GM23338 (cell line): ENCODE data around the gene NTRK3. TPM values are rescaled to one million over a fixed set of nuclear protein-coding genes. Genes with fewer than 3 reads are reported as not detected.

ENCODE experiments used
- ATAC-seq: fragments of 200-7000 bp; cut with Tn5 transposase; 3 replicates; pipeline ENCODE4 v1.9.1; 2020
- DNase-seq: peaks from one replicate; pipeline ENCODE4 v3.0.0-alpha.2; 2015; ENCODE audit warnings: low spot score
- H2AFZ ChIP-seq: fragments of 200-600 bp; sonication (generic); 2 replicates; pipeline ENCODE4 v1.8.0; 2016; ENCODE audit warnings: antibody characterized with exemption, mild to moderate bottlenecking, moderate library complexity
- H3F3A ChIP-seq: fragments of 200-600 bp; sonication (generic); replicated peaks from 2 replicates; pipeline ENCODE4 v1.8.0; 2017; ENCODE audit warnings: antibody characterized with exemption, mixed run types, low read depth
- H3K27ac ChIP-seq: fragments of 200-600 bp; sonication (generic); 2 replicates; pipeline ENCODE4 v1.6.1; 2016; ENCODE audit warnings: low read depth
- H3K27me3 ChIP-seq: fragments of 200-600 bp; sonication (generic); 2 replicates; pipeline ENCODE4 v1.8.0; 2016; ENCODE audit warnings: mild to moderate bottlenecking, mixed run types, moderate library complexity; ENCODE audit not compliant: insufficient read depth
- H3K36me3 ChIP-seq: fragments of 200-600 bp; sonication (generic); 2 replicates; pipeline ENCODE4 v1.8.0; 2016; ENCODE audit warnings: mild to moderate bottlenecking; ENCODE audit not compliant: insufficient read depth
- H3K4me1 ChIP-seq: fragments of 200-600 bp; sonication (generic); 2 replicates; pipeline ENCODE4 v1.8.0; 2016; ENCODE audit warnings: mild to moderate bottlenecking, moderate library complexity; ENCODE audit not compliant: insufficient read depth
- H3K4me2 ChIP-seq: fragments of 200-600 bp; sonication (generic); 2 replicates; pipeline ENCODE4 v1.7.1; 2017; ENCODE audit warnings: mixed run types
- H3K4me3 ChIP-seq: fragments of 200-600 bp; sonication (generic); 2 replicates; pipeline ENCODE4 v1.6.1; 2016; ENCODE audit warnings: mixed run types
- H3K79me2 ChIP-seq: fragments of 200-600 bp; sonication (generic); replicated peaks from 2 replicates; pipeline ENCODE4 v1.8.0; 2017; ENCODE audit warnings: mild to moderate bottlenecking; ENCODE audit not compliant: insufficient read depth
- H3K9me2 ChIP-seq: fragments of 200-600 bp; sonication (generic); 2 replicates; pipeline ENCODE4 v1.8.0; 2017; ENCODE audit not compliant: insufficient read depth
- H4K20me1 ChIP-seq: fragments of 200-600 bp; sonication (generic); replicated peaks from 2 replicates; pipeline ENCODE4 v1.8.0; 2017; ENCODE audit warnings: mild to moderate bottlenecking; ENCODE audit not compliant: insufficient read depth
- H3K27ac Mint-ChIP-seq: 2 replicates; pipeline ENCODE4 v1.8.0; 2020; ENCODE audit warnings: inconsistent platforms, mild to moderate bottlenecking, moderate library complexity, mixed read lengths
- H3K27me3 Mint-ChIP-seq: 3 replicates; pipeline ENCODE4 v1.8.0; 2022; ENCODE audit warnings: low read depth, mild to moderate bottlenecking, moderate library complexity, mixed read lengths, inconsistent platforms; ENCODE audit not compliant: insufficient read depth, poor library complexity
- H3K36me3 Mint-ChIP-seq: 3 replicates; pipeline ENCODE4 v1.8.0; 2021; ENCODE audit warnings: low read depth, mild to moderate bottlenecking, inconsistent platforms, moderate library complexity, mixed read lengths
- H3K4me1 Mint-ChIP-seq: 3 replicates; pipeline ENCODE4 v1.8.0; 2020; ENCODE audit warnings: mild to moderate bottlenecking, inconsistent platforms, mixed read lengths
- H3K4me3 Mint-ChIP-seq: 3 replicates; pipeline ENCODE4 v1.8.0; 2021; ENCODE audit warnings: moderate library complexity, mild to moderate bottlenecking, inconsistent platforms, mixed read lengths
- H3K9me3 Mint-ChIP-seq: 3 replicates; pipeline ENCODE4 v1.8.0; 2020; ENCODE audit warnings: moderate library complexity, mild to moderate bottlenecking, inconsistent platforms, mixed read lengths
- CREB1 ChIP-seq: fragments of 250-450 bp; sonication (Bioruptor Pico); IDR thresholded peaks from 2 replicates; pipeline ENCODE4 v1.5.0; 2020; ENCODE audit warnings: low read depth, mild to moderate bottlenecking, moderate library complexity
- EZH2 ChIP-seq: fragments of 200-600 bp; sonication (generic); IDR thresholded peaks from one replicate; pipeline ENCODE4 v1.8.0; 2017; ENCODE audit warnings: antibody characterized with exemption, mild to moderate bottlenecking, low read depth; ENCODE audit not compliant: unreplicated experiment
- EZH2phosphoT487 ChIP-seq: fragments of 200-600 bp; sonication (generic); IDR thresholded peaks from one replicate; pipeline ENCODE4 v1.8.1; 2018; ENCODE audit warnings: antibody characterized with exemption; ENCODE audit not compliant: unreplicated experiment
- POLR2AphosphoS5 ChIP-seq: IDR thresholded peaks from 2 replicates; pipeline ENCODE4 v1.6.1; 2016; ENCODE audit warnings: antibody characterized with exemption, low read depth
- STAT1 ChIP-seq: IDR thresholded peaks from one replicate; pipeline ENCODE4 v1.6.1; 2016; ENCODE audit warnings: antibody characterized with exemption; ENCODE audit not compliant: unreplicated experiment
- ZNF331 ChIP-seq: fragments of 250-450 bp; sonication (Bioruptor Pico); IDR thresholded peaks from 2 replicates; pipeline ENCODE4 v1.5.0; 2020; ENCODE audit warnings: low read depth, mild to moderate bottlenecking, moderate library complexity
- polyA plus RNA-seq: library from polyadenylated mRNA; unstranded; fragments of >200 nt; fragmentation: Nextera tagmentation; extraction: Ambion mirVana; gene quantifications from 2 replicates; pipeline ENCODE4 v1.2.1, GENCODE V29; 2016
- total RNA-seq: library from RNA; depleted of rRNA; stranded (reverse); fragments of >200 nt; shearing (Covaris generic); gene quantifications from 2 replicates; pipeline ENCODE4 v1.2.3, GENCODE V29; 2014
- TF ChIP-seq, protein P1 (sequence below), 2 experiments: fragments of 200-600 bp in 1 of 2; sonication (generic) in 1 of 2; conservative IDR thresholded peaks; 2 replicates each; pipeline versions ENCODE4 v1.5.1 to v1.6.1; 2016 to 2017; ENCODE audit warnings: antibody characterized with exemption in 2 of 2, low read depth in 2 of 2, mild to moderate bottlenecking in 2 of 2, moderate library complexity in 1 of 2
- TF ChIP-seq, protein P2 (sequence below): fragments of 250-450 bp; sonication (Bioruptor Pico); IDR thresholded peaks from 2 replicates; pipeline ENCODE4 v1.5.0; 2020; ENCODE audit warnings: mild to moderate bottlenecking, moderate library complexity
- TF ChIP-seq, protein P3 (sequence below): IDR thresholded peaks from one replicate; pipeline ENCODE4 v1.6.1; 2018; ENCODE audit warnings: antibody characterized with exemption; ENCODE audit not compliant: unreplicated experiment

The NTRK3 gene
- total and polyA plus RNA-seq, 2 experiments from 2014 or later = 3.1 to 5.3 TPM

DNA sequence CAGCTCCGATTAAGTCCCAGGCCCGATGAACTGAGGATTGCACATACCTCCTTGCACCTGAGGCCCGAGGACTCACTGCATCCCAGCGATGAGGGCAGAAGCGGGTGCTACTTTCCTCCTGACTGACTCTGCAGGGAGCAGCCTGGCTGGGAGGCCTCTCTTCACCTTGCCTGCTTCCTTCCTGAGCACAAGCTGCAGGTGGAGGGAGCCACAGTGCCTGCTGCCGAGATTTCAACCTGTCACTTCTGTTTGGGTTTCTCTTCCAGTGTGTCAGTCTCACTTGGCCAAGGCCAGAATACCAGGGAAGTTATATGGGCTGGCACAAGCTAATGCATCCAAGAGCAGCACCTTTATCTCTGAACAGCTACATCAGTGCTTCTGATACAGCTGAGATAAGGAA, 185.4 kb downstream of the NTRK3 start (continued):
- TF ChIP-seq, protein P1, sequence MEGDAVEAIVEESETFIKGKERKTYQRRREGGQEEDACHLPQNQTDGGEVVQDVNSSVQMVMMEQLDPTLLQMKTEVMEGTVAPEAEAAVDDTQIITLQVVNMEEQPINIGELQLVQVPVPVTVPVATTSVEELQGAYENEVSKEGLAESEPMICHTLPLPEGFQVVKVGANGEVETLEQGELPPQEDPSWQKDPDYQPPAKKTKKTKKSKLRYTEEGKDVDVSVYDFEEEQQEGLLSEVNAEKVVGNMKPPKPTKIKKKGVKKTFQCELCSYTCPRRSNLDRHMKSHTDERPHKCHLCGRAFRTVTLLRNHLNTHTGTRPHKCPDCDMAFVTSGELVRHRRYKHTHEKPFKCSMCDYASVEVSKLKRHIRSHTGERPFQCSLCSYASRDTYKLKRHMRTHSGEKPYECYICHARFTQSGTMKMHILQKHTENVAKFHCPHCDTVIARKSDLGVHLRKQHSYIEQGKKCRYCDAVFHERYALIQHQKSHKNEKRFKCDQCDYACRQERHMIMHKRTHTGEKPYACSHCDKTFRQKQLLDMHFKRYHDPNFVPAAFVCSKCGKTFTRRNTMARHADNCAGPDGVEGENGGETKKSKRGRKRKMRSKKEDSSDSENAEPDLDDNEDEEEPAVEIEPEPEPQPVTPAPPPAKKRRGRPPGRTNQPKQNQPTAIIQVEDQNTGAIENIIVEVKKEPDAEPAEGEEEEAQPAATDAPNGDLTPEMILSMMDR (conservative IDR thresholded peaks at IDR 0.05; ENCODE audit: low read depth in 2 of 2) = no peak
- no peak for TF ChIP-seq EZH2phosphoT487

DNA sequence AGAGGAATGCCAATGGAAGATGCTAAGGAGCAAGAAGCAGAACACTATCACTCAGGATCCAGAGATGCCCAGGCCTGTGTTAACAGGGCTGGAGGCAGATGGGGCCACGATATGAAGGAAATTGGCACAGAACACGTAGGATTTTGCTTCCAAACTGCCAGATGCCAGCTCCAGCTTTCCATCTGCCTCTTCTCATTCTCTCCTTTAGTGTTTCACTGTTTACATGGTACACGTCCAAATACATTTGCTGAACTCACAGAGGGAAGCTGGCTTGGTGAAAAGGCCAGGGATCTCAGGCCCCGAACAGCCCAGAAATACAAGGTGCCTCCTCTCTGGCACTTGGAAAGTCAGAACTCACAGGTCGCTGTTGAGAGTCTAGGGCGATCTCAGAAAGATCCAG, 187.0 kb downstream of the NTRK3 start:
- Histone ChIP-seq H3K79me2 (no peaks in the 10 kb centered on the region), H3K27me3 (no peaks in the 10 kb centered on the region), H3F3A (no peaks in the 10 kb centered on the region), H2AFZ (no peak overlapping the region), H3K27ac (no peak overlapping the region), H3K4me2 (no peak overlapping the region), H3K4me1 (peaks cover 13% of the 10 kb centered on the region; the same call in 1 of the 2 replicates), H4K20me1 (no peaks in the 10 kb centered on the region), H3K36me3 (no peaks in the 10 kb centered on the region), H3K9me2 (peaks cover 25% of the 10 kb centered on the region), H3K4me3 (no peak overlapping the region)
- Mint-ChIP-seq H3K36me3 (no peaks in the 10 kb centered on the region), H3K4me3 (no peak overlapping the region), H3K27ac (no peak overlapping the region), H3K27me3 (no peaks in the 10 kb centered on the region), H3K4me1 (peaks cover 43% of the 10 kb centered on the region), H3K9me3 (no peaks in the 10 kb centered on the region)
- DNase-seq (no peak), ATAC-seq (no peak)
- no peak for TF ChIP-seq EZH2phosphoT487

DNA sequence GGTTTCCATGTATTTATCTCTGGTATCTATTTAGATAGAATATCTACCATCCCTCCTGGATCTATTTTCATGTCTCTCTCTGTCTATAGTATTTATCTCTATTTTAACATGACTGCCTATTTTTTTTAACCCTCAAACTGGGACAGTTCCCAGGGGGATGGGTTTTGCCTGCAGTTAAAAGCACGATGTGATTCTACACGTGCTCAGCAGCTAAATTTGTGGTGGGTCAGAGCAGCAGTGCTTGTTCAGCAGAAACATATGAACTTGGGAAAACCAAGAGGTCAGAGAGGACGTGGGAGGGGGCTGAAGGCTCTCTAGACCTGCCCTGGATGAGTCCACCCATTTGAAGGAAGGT, 189.2 kb downstream of the NTRK3 start:
- H3K36me3 ChIP-seq = no peaks in the 10 kb centered on the region
- no peak overlapping the region for H3K4me2 ChIP-seq
- H4K20me1 ChIP-seq = no peaks in the 10 kb centered on the region
- Mint-ChIP-seq H3K4me1 (peaks cover 26% of the 10 kb centered on the region), H3K27me3 (no peaks in the 10 kb centered on the region), H3K27ac (no peak overlapping the region), H3K4me3 (no peak overlapping the region), H3K9me3 (no peaks in the 10 kb centered on the region), H3K36me3 (no peaks in the 10 kb centered on the region)
- peaks cover 2% of the 10 kb centered on the region; the same call in 1 of the 2 replicates for H3K4me1 ChIP-seq
- no peak overlapping the region for H2AFZ ChIP-seq
- H3K4me3 ChIP-seq = no peak overlapping the region
- ATAC-seq (no peak), DNase-seq (no peak)
- no peaks in the 10 kb centered on the region for H3K27me3 ChIP-seq
- H3K79me2 ChIP-seq = no peaks in the 10 kb centered on the region
- no peak overlapping the region for H3K27ac ChIP-seq
- no peaks in the 10 kb centered on the region for H3F3A ChIP-seq
- H3K9me2 ChIP-seq = peaks cover 33% of the 10 kb centered on the region
- TF ChIP-seq ZNF331 = no peak
- no peak for TF ChIP-seq EZH2
- TF ChIP-seq CREB1 (CRISPR knock-in tag) = no peak
- no peak for TF ChIP-seq POLR2AphosphoS5
- TF ChIP-seq, protein P2, sequence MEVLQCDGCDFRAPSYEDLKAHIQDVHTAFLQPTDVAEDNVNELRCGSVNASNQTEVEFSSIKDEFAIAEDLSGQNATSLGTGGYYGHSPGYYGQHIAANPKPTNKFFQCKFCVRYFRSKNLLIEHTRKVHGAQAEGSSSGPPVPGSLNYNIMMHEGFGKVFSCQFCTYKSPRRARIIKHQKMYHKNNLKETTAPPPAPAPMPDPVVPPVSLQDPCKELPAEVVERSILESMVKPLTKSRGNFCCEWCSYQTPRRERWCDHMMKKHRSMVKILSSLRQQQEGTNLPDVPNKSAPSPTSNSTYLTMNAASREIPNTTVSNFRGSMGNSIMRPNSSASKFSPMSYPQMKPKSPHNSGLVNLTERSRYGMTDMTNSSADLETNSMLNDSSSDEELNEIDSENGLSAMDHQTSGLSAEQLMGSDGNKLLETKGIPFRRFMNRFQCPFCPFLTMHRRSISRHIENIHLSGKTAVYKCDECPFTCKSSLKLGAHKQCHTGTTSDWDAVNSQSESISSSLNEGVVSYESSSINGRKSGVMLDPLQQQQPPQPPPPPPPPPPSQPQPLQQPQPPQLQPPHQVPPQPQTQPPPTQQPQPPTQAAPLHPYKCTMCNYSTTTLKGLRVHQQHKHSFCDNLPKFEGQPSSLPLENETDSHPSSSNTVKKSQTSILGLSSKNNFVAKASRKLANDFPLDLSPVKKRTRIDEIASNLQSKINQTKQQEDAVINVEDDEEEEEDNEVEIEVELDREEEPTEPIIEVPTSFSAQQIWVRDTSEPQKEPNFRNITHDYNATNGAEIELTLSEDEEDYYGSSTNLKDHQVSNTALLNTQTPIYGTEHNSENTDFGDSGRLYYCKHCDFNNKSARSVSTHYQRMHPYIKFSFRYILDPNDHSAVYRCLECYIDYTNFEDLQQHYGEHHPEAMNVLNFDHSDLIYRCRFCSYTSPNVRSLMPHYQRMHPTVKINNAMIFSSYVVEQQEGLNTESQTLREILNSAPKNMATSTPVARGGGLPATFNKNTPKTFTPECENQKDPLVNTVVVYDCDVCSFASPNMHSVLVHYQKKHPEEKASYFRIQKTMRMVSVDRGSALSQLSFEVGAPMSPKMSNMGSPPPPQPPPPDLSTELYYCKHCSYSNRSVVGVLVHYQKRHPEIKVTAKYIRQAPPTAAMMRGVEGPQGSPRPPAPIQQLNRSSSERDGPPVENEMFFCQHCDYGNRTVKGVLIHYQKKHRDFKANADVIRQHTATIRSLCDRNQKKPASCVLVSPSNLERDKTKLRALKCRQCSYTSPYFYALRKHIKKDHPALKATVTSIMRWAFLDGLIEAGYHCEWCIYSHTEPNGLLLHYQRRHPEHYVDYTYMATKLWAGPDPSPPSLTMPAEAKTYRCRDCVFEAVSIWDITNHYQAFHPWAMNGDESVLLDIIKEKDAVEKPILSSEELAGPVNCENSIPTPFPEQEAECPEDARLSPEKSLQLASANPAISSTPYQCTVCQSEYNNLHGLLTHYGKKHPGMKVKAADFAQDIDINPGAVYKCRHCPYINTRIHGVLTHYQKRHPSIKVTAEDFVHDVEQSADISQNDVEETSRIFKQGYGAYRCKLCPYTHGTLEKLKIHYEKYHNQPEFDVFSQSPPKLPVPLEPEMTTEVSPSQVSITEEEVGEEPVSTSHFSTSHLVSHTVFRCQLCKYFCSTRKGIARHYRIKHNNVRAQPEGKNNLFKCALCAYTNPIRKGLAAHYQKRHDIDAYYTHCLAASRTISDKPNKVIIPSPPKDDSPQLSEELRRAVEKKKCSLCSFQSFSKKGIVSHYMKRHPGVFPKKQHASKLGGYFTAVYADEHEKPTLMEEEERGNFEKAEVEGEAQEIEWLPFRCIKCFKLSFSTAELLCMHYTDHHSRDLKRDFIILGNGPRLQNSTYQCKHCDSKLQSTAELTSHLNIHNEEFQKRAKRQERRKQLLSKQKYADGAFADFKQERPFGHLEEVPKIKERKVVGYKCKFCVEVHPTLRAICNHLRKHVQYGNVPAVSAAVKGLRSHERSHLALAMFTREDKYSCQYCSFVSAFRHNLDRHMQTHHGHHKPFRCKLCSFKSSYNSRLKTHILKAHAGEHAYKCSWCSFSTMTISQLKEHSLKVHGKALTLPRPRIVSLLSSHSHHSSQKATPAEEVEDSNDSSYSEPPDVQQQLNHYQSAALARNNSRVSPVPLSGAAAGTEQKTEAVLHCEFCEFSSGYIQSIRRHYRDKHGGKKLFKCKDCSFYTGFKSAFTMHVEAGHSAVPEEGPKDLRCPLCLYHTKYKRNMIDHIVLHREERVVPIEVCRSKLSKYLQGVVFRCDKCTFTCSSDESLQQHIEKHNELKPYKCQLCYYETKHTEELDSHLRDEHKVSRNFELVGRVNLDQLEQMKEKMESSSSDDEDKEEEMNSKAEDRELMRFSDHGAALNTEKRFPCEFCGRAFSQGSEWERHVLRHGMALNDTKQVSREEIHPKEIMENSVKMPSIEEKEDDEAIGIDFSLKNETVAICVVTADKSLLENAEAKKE (CRISPR knock-in tag) = no peak
- TF ChIP-seq, protein P3, sequence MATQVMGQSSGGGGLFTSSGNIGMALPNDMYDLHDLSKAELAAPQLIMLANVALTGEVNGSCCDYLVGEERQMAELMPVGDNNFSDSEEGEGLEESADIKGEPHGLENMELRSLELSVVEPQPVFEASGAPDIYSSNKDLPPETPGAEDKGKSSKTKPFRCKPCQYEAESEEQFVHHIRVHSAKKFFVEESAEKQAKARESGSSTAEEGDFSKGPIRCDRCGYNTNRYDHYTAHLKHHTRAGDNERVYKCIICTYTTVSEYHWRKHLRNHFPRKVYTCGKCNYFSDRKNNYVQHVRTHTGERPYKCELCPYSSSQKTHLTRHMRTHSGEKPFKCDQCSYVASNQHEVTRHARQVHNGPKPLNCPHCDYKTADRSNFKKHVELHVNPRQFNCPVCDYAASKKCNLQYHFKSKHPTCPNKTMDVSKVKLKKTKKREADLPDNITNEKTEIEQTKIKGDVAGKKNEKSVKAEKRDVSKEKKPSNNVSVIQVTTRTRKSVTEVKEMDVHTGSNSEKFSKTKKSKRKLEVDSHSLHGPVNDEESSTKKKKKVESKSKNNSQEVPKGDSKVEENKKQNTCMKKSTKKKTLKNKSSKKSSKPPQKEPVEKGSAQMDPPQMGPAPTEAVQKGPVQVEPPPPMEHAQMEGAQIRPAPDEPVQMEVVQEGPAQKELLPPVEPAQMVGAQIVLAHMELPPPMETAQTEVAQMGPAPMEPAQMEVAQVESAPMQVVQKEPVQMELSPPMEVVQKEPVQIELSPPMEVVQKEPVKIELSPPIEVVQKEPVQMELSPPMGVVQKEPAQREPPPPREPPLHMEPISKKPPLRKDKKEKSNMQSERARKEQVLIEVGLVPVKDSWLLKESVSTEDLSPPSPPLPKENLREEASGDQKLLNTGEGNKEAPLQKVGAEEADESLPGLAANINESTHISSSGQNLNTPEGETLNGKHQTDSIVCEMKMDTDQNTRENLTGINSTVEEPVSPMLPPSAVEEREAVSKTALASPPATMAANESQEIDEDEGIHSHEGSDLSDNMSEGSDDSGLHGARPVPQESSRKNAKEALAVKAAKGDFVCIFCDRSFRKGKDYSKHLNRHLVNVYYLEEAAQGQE = no peak
- TF ChIP-seq STAT1 = no peak
- TF ChIP-seq EZH2phosphoT487 = no peak
